Measurements from ENCODE around the gene FEM1B.

GRCh38 chr15:68339481-68339880, 61.9 kb downstream of the FEM1B start:
- TF ChIP-seq POLR2A (IDR thresholded peaks at IDR 0.05; ENCODE audit: low read length) (no peak), GATA1 (IDR thresholded peaks at IDR 0.05; ENCODE audit: low read depth, low read length) (no peak)

All from erythroblast (primary cell).